GM19397 (cell line): ENCODE results near the gene SBF2.

Experiments used
- ATAC-seq: cut with Tn5 transposase; IDR thresholded peaks from one replicate; pipeline ENCODE4 v1.9.1; 2021; ENCODE audit warnings: mild to moderate bottlenecking, moderate library complexity; ENCODE audit not compliant: unreplicated experiment

The SBF2 gene

DNA sequence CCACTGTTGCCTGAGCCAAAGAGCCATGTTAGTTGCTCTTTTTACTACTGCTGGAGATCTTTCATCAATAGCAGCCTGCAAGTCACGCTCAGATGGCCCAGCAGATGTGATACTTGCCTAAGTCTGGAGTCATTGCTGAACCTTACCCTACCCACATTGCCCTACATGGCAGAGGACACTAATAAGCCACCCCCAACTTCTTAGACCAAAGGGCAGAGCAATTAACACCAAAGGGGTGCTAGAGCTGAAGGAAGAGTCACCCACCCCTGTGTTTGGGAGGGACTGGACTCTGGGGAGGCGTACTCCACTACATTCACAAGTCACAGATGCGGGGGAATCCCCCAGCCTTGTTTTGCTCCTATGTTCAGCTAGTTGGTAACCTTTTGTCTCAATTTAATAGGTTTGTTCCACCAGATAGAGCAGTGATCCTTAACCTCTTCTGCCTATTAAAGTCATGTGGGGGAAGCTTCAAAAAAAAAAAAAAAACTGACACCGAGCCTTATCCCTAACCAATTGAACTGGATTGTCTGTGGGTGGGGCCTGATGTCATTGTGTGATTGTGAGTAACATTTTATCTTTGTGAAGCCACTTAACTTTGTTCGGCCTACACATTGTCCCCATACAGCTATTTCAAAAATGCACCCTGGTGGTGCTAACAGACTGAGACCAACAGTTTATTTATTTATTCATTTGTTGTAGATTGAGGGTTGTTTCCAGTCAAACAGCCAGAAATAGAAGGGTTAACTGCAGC lies 23.9 kb upstream of the SBF2 start:
- peak; percentile 55 for ATAC-seq

DNA sequence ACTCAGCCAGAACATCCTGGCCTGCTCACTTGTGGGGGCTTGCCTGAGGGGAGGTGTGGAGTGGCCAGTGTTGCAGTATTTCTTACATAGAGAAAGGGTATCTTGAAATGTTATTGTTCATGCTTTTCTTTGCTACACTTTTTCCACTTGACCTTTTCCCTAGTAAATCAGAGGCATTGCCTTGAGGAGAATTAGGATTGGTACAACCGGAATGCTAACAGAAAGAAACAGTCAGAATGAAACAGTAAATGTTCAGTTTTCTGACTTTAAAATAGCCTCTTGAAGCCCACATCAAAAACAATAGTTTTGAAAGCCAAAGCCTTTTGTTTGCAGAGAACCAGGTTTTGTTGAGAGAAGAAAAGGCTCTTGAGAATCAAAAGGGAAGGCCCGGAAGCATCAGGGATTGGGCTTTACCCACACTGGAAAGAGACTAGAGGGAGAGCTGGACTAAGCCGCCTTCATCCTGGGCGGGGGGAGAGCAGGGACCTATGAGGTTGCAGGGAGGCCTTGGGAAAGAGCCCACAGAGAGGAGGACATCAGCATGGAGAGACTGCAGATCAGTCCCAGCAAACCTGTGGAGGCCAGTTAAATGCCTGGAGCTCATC lies 23.2 kb upstream of the SBF2 start:
- peak; percentile 16 for ATAC-seq

- ATAC-seq, result no peak
These were observed 21.1 kb upstream of the SBF2 start for GRCh38 chr11:10315083-10315482.

DNA sequence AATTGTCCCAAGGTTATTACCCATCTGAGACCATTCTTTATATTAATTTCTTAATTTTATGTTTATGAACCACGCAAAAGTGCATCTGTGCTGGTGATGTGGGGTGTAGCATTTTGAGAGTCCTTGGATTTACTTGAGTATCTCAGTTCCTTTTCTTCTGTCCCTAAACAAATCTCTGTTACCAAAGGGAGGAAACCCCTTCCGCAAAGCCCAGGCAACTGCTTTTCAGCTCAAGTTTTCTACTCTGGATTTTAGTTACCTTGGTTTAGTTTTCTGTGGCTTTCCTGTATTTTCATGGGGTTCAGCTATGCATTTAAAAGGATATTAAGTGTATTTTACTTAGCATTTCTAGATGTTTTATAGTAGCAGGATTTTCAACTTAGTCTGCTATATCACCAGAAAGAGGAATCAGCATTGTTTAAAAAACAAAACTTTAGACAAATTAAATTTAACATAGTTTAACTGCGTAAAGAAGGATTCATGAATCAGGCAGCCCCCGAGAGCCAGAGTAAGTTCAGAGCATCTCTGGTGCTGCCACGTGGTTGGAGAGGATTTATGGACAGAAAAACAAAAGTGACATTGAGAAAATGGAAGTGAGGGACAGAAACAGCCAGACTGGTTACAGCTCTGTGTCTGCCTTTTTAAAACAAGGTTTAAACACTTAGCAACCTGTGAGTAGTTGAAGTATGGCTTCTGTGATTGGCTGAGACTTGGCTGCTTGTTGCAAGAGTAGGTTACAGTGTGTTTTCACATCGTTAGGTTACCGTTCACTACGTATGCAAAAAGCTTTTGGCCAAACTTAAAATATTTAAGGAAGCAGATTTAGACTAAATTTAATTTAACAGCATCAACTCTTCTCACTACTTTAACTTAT lies 20.4 kb upstream of the SBF2 start:
- peak; percentile 71 for ATAC-seq

DNA sequence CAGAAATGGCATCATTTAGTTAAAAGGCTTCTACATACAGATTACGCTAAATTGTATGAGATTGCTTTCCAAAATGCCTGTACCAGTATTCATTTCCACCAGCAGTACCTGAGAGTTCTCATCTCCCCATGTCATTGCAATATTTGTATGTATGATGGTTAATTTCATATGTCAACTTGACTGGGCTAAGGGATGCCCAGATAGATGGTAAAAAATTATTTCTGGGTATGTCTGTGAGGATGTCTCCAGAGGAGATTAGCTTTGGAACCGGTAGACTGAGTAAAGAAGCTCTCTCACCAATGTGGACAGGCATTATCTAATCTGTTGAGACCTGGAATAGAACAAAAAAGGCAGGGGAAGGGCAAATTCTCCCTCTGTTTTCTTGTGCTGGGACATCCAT lies 17.8 kb upstream of the SBF2 start:
- no peak for ATAC-seq

GRCh38 chr11:10310301-10310841 lies 16.4 kb upstream of the SBF2 start:
- ATAC-seq, result no peak

DNA sequence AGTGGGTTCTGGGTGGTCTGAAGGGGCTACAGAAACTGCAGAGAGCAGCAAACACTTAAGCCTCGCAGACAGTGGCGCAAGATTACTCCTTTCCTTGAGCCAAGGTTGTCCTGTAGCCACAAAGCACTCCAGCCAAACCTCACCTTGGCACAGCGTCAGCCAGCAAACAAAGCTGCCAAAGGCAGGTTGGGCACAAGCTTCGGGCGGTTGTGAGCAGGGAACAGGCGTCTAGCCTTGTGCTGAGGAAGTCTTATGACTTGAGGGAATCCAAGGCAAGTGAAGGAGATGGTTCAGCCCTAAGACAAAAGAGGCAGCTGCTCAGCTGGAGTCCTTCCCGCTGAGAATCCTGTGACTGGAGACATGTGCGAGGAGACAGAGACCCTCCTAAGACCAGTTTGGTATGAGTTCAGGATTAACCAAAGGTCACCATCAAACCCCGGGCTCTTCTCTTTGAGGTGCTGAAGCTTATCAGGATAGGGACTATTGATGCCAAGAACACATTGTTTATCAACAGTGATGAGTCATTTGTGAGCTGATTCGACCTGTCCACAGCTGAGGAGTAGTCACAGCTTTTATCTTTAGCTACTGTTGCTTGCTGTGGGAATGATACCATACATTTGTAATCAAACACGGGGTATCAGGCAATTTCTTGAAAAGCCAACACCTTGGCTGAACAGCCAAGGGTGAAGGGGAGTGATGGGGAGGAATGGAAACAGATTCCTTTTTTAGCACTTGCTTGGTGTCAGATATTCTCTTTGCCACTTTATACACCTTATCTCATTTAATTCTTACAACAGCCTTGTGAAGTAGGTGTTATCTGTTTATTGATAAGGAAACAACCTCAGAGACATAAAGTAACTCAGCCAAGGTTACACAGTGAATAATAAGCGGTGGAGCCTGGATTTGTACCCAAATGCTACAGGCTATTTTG lies 15.4 kb upstream of the SBF2 start:
- no peak for ATAC-seq

DNA sequence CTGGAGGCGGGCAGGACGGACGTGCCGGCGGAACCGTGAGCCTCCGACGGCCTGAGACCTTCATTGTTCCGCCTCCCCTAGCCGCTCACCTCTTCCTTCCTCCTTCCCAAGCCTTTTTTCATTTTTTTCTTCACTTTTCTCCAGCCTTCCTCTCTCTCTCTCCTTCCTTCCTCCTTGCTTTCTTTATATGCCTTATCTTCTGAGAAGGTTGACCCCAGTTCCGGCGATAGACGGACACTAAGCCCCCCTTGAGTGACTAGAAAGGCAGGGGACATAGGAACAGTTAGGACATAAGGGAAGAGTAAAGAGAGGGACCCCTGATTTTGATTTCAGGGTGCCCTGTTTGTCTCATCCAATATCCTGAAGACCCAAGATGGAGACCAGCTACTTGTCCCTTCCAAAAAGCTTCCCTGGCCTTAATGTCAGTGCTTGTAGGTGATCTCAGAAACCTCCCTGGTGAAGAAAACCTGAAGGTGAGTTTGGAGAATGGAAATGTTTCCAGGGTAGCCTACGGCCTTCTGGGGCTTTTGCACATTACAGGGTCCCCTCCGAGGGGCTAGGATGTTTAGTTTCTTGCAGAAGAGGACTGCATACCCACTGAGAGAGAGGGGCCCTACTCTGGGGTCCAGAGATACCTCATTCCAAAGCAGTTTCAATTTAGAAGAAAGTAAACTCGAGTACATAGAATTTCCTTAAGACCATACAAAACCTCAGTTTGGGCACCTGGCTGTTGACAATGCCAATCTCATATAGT lies 14.4 kb upstream of the SBF2 start:
- ATAC-seq, result no peak

GRCh38 chr11:10307400-10308200 lies 13.6 kb upstream of the SBF2 start:
- peak; percentile 64 for ATAC-seq

- ATAC-seq, result no peak
These were observed 13.0 kb upstream of the SBF2 start for GRCh38 chr11:10307022-10307399.

GRCh38 chr11:10305964-10306918 lies 12.2 kb upstream of the SBF2 start:
- ATAC-seq, result no peak

DNA sequence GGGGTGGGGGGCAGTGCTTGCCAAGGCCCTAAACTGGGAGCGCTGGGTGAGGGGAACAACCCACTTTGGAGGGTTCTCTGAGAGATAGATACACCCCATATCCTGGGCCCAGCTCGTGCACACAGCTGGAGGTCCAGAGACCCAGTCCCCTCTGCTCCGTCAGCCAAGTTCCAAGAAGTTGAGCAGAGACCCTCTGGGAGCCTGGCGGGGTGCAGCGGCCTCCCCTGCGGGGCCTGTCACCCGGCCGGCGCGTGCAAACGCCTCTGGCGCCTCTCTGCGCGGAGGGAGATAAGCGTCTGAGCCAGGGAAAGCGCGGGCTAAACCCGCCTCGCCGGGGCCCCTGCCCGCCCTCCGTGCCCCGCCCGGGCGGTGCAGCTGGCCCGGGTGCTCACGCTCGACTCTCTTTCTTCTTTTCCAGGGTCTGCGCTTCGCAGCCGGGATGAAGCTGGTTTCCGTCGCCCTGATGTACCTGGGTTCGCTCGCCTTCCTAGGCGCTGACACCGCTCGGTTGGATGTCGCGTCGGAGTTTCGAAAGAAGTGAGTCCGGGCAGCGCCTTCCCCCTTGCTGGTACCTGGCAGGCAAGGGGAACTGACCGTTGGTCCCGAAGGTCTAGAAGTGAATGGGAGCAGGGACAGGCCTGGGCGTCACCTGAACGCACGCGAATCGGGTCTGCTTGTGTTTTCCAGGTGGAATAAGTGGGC lies 11.4 kb upstream of the SBF2 start:
- ATAC-seq, result no peak

- no peak for ATAC-seq
These were observed 10.7 kb upstream of the SBF2 start, which contains the start of gene ADM for GRCh38 chr11:10304495-10305261. ADM (plus strand) TSS chr11:10305073; CDS start chr11:10305701, 628 bp downstream.

DNA sequence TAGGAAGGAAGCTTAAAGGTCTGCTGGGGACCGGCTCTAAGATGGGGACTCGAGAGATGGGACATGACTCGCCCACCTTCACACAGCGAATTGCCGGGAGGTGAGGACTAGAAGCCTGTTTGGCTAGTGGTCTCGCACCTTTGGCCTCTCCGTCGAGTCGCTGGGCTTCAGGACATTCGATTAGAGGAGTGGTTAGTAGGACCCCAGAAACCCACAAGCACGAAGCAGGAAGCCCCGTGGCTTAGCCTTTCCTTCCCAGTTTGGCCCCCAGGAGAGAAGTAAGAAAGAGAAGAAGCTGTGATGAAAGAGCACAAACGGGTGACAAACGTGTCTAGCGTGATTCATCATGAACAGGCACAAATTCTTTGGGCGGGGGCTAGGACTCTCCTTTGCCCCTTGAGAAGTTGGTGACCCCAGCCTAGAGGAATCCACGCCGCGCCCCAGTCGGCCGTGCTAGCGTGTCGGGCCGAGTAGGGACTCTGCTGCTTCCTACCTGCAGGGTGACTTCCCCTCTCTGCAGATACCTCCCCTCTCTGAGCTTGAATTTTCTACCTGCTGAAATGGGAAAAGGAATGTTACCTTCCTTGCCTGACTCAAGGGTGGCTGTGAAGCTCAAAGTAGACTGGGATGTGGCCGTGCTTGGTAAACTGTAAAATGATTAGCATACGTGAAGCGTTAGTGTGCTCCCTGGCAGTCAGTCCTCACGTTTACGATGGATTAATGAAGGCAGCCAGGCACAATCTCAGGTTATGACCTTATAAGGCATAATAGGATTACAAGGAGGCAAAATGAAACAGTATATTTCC lies 9.7 kb upstream of the SBF2 start:
- no peak for ATAC-seq

- no peak for ATAC-seq
These were observed 8.9 kb upstream of the SBF2 start for GRCh38 chr11:10302744-10303557.
